Activated CD4-positive, alpha-beta T cell treated with anti-CD3 and anti-CD28 coated beads, Interleukin-2, amount 10 ng/mL, durations not matched to agents 7 days and 5 days (primary cell): ENCODE results near the gene ATP2B1. TPM values are rescaled to one million over a fixed set of nuclear protein-coding genes. Genes with fewer than 3 reads are reported as not detected.

Source experiments
- CTCF ChIA-PET: fragments of 350-600 bp; sonication (Branson Sonifier 250); formaldehyde crosslinking; loops from one replicate; lab custom pipeline; 2021; ENCODE audit warnings: antibody characterized with exemption; lab: Charles Lee
- POLR2A ChIA-PET: fragments of 350-600 bp; sonication (Branson Sonifier 250); formaldehyde crosslinking; loops from one replicate; lab custom pipeline; 2021; ENCODE audit warnings: antibody characterized with exemption; lab: Charles Lee
- DNase-seq: peaks from one replicate; pipeline ENCODE4 v3.0.0-alpha.2; 2020
- H3K27ac Mint-ChIP-seq: one replicate; pipeline ENCODE4 v1.8.0; 2021; ENCODE audit warnings: mild to moderate bottlenecking, moderate library complexity, mixed read lengths
- H3K27me3 Mint-ChIP-seq: one replicate; pipeline ENCODE4 v1.8.0; 2021; ENCODE audit warnings: mixed read lengths
- H3K36me3 Mint-ChIP-seq: one replicate; pipeline ENCODE4 v1.8.0; 2021; ENCODE audit warnings: low read depth, mixed read lengths
- H3K4me1 Mint-ChIP-seq: one replicate; pipeline ENCODE4 v1.8.0; 2021; ENCODE audit warnings: mixed read lengths
- H3K4me3 Mint-ChIP-seq: one replicate; pipeline ENCODE4 v1.8.0; 2021; ENCODE audit warnings: mild to moderate bottlenecking, moderate library complexity, mixed read lengths
- H3K9me3 Mint-ChIP-seq: one replicate; pipeline ENCODE4 v1.8.0; 2021; ENCODE audit warnings: mixed read lengths
- total RNA-seq, 2 experiments: library from RNA; stranded (reverse); gene quantifications; one replicate each; pipeline ENCODE4 v1.2.3, GENCODE V29; 2021

The ATP2B1 gene
- total RNA-seq, 2 experiments from 2014 or later = 24.2 to 26.6 TPM

DNA sequence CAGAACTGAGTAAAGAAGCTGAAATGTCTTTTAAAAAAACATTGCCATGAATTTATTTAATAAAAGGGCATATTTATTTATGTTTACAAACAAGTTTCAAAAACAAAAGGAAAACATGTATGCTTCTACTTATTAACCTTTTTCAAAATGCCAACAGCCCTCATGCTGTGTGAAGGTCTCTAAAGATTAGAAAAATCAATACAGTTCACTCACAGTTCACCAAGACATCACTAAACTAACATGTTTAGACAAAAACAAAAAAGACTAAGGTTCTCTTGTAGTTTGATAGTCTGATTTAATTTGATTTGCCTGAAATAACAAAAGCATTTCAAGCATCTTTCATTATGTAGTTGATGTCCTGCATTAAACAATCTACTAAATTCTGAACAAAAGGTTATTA lies 118.9 kb downstream of the ATP2B1 start:
- Mint-ChIP-seq H3K36me3 (peaks cover 31% of the 10 kb centered on the region), H3K4me1 (no peaks in the 10 kb centered on the region), H3K27ac (no peak overlapping the region), H3K4me3 (no peak overlapping the region), H3K9me3 (no peaks in the 10 kb centered on the region), H3K27me3 (no peaks in the 10 kb centered on the region)
- POLR2A ChIA-PET = no interaction called here
- no peak for DNase-seq
- CTCF ChIA-PET = no interaction called here

DNA sequence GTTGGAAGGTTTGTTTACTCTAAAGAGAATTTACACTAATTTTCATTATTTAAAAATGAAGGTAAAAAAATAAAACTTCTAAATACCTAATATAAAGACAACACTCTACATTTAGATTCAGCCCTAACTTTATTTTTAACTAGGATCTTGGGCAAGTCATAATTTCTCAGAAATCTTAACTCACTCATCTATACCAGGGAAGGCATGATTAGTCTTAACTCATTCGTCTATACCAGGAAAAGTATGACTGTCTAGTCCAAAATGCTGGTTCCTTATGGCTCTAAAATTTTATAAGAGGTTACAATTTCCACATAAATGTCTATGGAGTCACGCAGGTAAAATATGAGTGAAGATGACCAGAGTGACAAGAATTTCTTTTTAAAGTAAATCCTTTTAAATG lies 130.1 kb downstream of the ATP2B1 start:
- DNase-seq = no peak
- H3K4me1 Mint-ChIP-seq = no peaks in the 10 kb centered on the region
- no peak overlapping the region for H3K27ac Mint-ChIP-seq
- no peaks in the 10 kb centered on the region for H3K9me3 Mint-ChIP-seq
- H3K27me3 Mint-ChIP-seq = no peaks in the 10 kb centered on the region
- no peak overlapping the region for H3K4me3 Mint-ChIP-seq
- peaks cover 2% of the 10 kb centered on the region for H3K36me3 Mint-ChIP-seq
- ChIA-PET POLR2A (no interaction called here), CTCF (no interaction called here)

DNA sequence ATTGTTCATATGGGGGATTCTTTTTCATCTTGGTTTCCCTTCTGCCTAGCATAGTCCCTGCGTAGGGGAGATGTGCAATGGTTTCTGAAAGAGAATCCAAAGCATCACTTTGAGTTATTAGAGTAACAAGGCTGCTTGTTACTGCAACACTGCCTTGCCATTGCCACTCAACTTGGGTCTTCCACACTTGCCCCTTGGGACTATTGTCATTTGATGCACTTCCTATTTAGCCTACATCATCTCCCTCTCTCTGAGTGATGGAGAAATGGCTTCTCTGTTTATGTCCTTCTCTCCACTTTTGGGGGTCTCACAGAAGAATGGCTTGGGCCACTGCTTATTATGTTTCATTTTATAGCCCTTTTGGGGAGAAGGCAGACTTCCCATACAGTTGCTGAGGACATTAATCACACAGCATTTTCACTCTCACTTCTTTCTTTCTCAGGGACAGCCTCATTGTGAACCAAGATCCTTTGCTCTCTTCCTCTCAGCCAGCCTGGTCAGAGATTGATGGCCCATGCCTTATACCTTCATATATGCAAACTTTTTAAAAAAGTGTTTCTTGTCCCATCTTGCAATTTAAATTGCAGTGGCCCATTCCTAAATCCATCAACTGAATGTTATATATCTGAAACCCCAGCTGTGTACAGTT lies 131.9 kb downstream of the ATP2B1 start:
- ChIA-PET CTCF (no interaction called here), POLR2A (no interaction called here)
- H3K9me3 Mint-ChIP-seq = no peaks in the 10 kb centered on the region
- no peaks in the 10 kb centered on the region for H3K27me3 Mint-ChIP-seq
- no peak overlapping the region for H3K27ac Mint-ChIP-seq
- H3K4me3 Mint-ChIP-seq = no peak overlapping the region
- no peak for DNase-seq
- H3K4me1 Mint-ChIP-seq = no peaks in the 10 kb centered on the region
- H3K36me3 Mint-ChIP-seq = no peaks in the 10 kb centered on the region

DNA sequence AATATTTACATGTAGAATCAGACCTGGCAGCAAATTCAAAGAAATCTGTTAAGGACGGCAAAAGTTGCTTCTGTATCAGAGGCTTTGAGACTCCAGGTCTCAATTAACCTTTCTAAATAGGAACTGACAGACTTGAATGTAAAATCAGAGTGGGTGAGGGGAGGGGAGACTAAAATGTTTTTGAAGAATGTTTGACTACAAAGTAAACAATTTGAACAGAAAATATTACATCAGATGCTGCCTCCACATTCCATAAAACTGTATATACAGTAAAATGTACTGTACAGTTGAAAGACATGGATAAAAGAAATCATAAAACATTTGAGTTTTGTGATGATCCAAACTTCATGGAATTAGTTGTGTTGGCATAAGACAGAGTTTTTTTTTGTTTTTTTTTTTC lies 133.3 kb downstream of the ATP2B1 start:
- CTCF ChIA-PET = no interaction called here
- no peak for DNase-seq
- POLR2A ChIA-PET = no interaction called here

DNA sequence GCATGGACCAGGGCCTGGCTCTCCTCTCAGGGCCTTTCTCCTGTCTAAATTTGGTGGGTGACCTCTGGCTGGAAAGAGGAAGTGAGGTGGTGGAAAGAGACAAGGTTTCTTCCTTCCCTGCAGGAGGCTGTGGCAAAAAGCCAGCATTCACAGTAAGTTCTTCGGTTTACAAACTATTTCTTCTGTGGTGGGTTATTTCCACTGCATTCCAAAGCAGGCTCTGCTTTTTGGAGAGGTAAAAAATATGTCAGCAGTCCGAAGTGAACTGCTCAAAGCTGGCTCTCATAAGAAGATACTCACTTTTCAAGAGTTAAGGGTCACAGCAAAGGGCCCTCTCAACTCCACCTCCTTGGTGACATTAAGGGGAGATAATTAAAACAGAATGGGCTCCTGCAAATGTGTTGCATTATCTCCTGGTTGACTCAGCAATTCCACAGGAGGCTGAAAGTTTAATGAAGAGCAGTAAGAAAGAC lies 133.9 kb downstream of the ATP2B1 start:
- Mint-ChIP-seq H3K36me3 (no peaks in the 10 kb centered on the region), H3K27me3 (no peaks in the 10 kb centered on the region), H3K27ac (no peak overlapping the region), H3K4me3 (no peak overlapping the region), H3K9me3 (no peaks in the 10 kb centered on the region), H3K4me1 (no peaks in the 10 kb centered on the region)
- DNase-seq = no peak
- POLR2A ChIA-PET = no interaction called here
- CTCF ChIA-PET = no interaction called here

More for the DNA sequence above, 133.3 kb downstream of the ATP2B1 start:
- Mint-ChIP-seq H3K36me3 (no peaks in the 10 kb centered on the region), H3K4me3 (no peak overlapping the region), H3K27ac (no peak overlapping the region), H3K9me3 (no peaks in the 10 kb centered on the region), H3K27me3 (no peaks in the 10 kb centered on the region), H3K4me1 (no peaks in the 10 kb centered on the region)

DNA sequence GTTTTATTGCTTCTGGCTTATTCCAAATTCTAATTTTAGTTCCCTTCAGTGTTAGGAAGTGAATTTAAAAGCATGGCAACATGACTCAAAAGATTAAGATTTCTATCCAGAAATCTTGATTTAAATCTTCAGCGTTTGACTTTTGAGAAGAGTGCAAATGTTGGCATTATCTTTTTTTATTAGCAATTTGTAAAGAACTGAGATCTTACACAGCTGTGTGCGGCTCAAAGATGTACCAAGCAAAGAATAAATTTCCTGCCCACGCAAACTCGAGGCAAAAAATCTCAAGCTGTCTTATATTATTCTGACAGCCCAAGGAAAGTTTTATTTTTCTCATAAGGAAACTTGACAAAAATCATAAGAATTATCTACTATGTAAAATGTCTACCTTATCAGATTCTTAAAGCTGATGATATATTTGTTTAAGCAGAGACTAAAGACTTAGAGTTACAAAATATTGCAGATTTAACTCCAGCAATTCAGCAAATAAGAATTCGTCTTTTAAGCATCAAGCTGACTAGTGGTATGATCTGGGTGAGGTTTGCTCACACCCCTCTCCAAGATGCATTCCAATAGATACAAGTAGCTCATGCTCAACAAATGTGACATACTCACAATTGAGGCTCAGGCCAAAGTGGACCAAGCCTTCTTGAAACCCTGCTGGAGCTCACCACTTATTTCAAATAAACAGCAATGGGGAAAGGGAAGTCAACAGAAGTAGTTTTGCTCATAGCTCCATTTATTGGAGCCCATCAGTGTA lies 135.4 kb downstream of the ATP2B1 start:
- no peaks in the 10 kb centered on the region for H3K36me3 Mint-ChIP-seq
- no peak overlapping the region for H3K27ac Mint-ChIP-seq
- no peaks in the 10 kb centered on the region for H3K9me3 Mint-ChIP-seq
- H3K27me3 Mint-ChIP-seq = no peaks in the 10 kb centered on the region
- ChIA-PET CTCF (no interaction called here), POLR2A (no interaction called here)
- H3K4me3 Mint-ChIP-seq = no peak overlapping the region
- H3K4me1 Mint-ChIP-seq = no peaks in the 10 kb centered on the region
- no peak for DNase-seq

DNA sequence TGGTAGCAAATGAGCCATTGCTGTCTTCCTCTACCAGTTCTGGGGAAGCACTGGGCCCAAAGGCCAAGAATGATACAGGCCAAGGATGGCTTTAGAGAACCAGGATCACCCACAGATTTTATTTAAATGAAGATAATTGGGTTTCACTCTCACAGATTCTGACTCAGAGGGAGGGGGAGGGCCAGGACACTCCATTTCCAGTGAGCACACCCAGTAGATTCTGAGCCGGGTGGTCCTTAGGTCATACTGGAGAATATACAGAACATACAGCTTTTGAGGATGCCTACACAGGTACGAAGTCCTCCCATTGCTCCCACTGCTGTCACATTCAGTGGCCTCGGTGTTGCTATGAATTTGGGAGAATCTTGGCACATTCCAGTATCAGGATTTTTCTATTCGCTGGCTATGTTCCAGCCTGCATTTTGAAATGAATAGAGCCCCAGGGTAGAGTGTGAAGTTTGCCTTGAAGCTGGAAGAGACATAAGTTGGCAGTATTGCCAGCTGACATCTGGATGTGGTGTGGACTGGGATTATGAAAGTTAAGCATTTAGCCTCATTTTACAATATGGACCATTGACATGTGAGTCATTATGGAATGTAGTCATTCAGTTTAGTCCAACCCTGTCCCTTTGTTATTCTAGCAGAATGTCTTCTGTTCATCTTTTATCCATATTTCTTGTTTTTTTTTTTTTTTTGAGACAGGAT lies 137.0 kb downstream of the ATP2B1 start:
- Mint-ChIP-seq H3K4me1 (no peaks in the 10 kb centered on the region), H3K9me3 (no peaks in the 10 kb centered on the region), H3K4me3 (no peak overlapping the region), H3K27ac (no peak overlapping the region), H3K27me3 (no peaks in the 10 kb centered on the region), H3K36me3 (no peaks in the 10 kb centered on the region)
- POLR2A ChIA-PET = no interaction called here
- CTCF ChIA-PET = interaction anchor here (0.5 kb wide), 1 partner anchor 42 kb away, joined by 3 read pairs; no protein-coding TSS in a partner anchor
- no peak for DNase-seq

DNA sequence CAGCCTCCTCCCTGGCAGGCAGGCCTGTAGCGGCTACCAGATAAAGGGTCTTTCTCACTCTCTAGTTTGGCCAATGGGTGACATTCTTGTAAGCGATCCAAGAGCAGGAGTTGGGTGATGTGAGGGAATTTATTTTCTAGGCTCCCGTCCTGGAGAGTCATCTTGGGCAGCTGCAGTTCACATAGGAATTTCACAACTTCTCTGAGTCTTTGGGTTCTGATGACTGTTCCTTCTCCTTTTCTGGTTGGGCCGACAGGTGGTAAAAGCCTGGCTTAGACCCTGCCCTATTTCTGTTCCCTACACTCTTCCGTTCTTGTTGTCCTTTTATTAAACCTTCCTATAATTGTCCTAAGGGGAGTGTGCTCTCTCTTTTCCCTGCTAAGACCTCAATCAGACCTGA lies 140.2 kb downstream of the ATP2B1 start:
- Mint-ChIP-seq H3K36me3 (no peaks in the 10 kb centered on the region), H3K27ac (no peak overlapping the region), H3K9me3 (no peaks in the 10 kb centered on the region), H3K27me3 (no peaks in the 10 kb centered on the region), H3K4me1 (no peaks in the 10 kb centered on the region), H3K4me3 (no peak overlapping the region)
- POLR2A ChIA-PET = no interaction called here
- CTCF ChIA-PET = no interaction called here
- DNase-seq = no peak

DNA sequence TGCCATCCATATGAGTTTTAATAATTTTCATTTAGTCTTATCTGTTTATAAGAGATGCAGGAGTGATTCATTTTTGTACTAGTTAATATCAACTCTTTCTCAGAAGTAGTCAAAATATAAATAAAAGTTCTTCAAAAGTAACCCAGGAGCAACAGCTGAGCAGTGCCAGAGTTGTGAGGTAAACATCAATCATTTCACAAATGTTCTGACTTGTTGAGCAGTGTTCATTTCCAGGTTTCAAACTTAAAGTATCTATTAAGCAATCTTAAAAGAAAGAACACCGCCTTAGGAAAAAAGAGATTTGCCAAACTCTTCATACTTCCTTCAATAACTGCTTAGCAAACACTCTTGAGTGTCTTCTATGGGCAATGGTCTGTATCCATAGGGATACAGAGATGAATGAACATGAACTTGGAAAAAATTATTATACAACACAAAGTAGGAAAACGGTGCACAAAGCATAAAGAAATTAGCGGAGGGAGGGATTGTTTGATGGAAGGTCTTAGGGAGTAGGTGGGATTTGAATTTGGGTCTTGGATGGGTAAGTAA lies 140.9 kb downstream of the ATP2B1 start:
- ChIA-PET POLR2A (no interaction called here), CTCF (no interaction called here)
- H3K9me3 Mint-ChIP-seq = no peaks in the 10 kb centered on the region
- no peak overlapping the region for H3K4me3 Mint-ChIP-seq
- no peaks in the 10 kb centered on the region for H3K4me1 Mint-ChIP-seq
- no peaks in the 10 kb centered on the region for H3K36me3 Mint-ChIP-seq
- H3K27me3 Mint-ChIP-seq = no peaks in the 10 kb centered on the region
- DNase-seq = no peak
- H3K27ac Mint-ChIP-seq = no peak overlapping the region

DNA sequence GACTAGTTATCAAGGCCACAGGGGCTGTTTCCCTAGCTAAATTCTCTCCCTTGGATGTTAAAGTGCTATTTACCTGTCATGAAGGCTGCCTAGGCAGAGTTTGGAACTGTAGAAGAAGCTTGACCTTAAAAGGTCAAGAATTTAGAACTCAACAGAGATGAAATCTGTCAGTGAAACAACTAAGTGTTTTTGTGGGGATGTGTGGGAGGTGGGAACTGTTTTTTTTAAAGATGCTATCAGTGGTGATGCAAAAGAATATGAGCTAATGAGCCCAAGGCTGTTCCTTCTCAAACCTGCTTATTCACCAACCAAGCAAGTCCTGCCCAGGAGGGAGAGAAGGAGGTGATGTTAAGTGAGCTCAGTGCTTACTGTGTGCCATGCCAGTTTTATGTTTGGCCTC lies 142.0 kb downstream of the ATP2B1 start:
- Mint-ChIP-seq H3K27ac (no peak overlapping the region), H3K27me3 (no peaks in the 10 kb centered on the region), H3K36me3 (no peaks in the 10 kb centered on the region), H3K4me3 (no peak overlapping the region), H3K9me3 (no peaks in the 10 kb centered on the region), H3K4me1 (no peaks in the 10 kb centered on the region)
- ChIA-PET CTCF (interaction anchor here (0.9 to 1.0 kb wide), 2 partner anchors 72 to 98 kb away, joined by 3 read pairs; no protein-coding TSS in a partner anchor), POLR2A (no interaction called here)
- no peak for DNase-seq

DNA sequence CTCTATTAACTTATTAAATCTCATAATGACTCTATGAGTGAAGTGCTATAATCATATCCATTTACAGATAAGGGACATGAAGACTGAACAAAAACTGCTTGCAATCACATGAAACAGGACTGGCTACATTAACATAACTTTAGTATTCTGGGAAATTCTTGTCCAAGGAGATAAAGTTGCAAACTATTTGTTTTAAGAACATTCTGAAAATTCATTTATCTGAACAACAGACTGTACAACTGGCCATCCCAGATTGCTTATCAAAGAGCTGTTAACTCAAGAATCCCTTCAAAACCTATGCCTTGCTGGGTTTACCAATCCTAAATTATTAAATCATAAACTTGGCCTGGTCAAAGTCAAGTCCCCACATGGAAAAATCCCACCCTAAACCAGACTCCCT lies 143.6 kb downstream of the ATP2B1 start:
- Mint-ChIP-seq H3K4me1 (no peaks in the 10 kb centered on the region), H3K27me3 (no peaks in the 10 kb centered on the region), H3K36me3 (no peaks in the 10 kb centered on the region), H3K27ac (no peak overlapping the region), H3K9me3 (no peaks in the 10 kb centered on the region), H3K4me3 (no peak overlapping the region)
- ChIA-PET POLR2A (no interaction called here), CTCF (interaction anchor here (0.5 to 1.2 kb wide), 3 partner anchors 13 to 105 kb away, joined by 3 read pairs; no protein-coding TSS in a partner anchor)
- no peak for DNase-seq

DNA sequence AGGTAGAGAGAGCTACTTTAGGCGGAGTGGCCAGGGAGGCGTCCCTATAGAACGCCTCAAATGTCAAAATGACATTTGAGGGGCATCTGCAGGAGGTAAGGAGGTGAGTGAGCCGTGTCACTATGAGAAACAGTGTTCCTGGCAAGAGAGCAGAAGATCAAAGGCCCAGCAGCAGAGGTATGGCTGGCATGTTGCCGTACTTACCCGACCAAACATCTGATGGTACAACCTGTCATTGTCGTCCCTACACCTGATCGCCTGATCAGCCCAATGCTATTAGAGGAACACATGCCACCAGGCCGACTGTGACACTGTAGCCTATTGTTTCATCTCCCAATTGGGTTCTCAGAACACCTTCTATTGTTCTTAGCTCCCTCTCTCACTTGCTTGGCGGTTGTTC lies 148.9 kb downstream of the ATP2B1 start:
- DNase-seq = no peak
- Mint-ChIP-seq H3K36me3 (no peaks in the 10 kb centered on the region), H3K4me1 (no peaks in the 10 kb centered on the region), H3K4me3 (no peak overlapping the region), H3K27me3 (no peaks in the 10 kb centered on the region), H3K9me3 (no peaks in the 10 kb centered on the region), H3K27ac (no peak overlapping the region)
- ChIA-PET POLR2A (no interaction called here), CTCF (no interaction called here)

DNA sequence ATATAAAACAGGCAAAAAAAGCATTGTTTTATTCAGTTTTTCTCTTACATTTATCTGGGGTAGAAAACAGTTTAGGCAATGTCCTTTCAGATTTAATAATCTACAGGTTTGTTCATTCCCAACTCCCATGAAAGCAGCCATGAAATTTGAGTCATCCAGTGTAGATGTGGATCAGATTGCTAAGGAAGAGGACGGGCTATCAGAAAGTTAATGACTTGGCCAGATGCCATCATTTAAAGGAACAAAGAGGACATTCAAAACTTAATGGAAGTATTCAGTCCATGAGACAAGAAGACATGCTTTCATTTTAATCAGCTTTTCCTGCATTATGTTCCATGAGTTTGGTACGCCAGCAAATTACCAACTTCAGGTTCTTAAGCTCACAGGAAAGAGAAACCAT lies 151.7 kb downstream of the ATP2B1 start:
- Mint-ChIP-seq H3K27me3 (no peaks in the 10 kb centered on the region), H3K4me3 (no peak overlapping the region), H3K36me3 (peaks cover 2% of the 10 kb centered on the region), H3K9me3 (no peaks in the 10 kb centered on the region), H3K27ac (no peak overlapping the region), H3K4me1 (no peaks in the 10 kb centered on the region)
- no peak for DNase-seq
- POLR2A ChIA-PET = no interaction called here
- CTCF ChIA-PET = no interaction called here
